ENCODE measurements around the gene GPNMB. TPM values are rescaled to one million over a fixed set of nuclear protein-coding genes. Genes with fewer than 3 reads are reported as not detected.
"Not testable (repeated sequence)": the region's sequence is repeated elsewhere in the genome, so short reads cannot be mapped to it uniquely, and the experiment has no call there.

Gene GPNMB
- total RNA-seq, 1 donor from 2014 or later = 93.6 TPM

DNA sequence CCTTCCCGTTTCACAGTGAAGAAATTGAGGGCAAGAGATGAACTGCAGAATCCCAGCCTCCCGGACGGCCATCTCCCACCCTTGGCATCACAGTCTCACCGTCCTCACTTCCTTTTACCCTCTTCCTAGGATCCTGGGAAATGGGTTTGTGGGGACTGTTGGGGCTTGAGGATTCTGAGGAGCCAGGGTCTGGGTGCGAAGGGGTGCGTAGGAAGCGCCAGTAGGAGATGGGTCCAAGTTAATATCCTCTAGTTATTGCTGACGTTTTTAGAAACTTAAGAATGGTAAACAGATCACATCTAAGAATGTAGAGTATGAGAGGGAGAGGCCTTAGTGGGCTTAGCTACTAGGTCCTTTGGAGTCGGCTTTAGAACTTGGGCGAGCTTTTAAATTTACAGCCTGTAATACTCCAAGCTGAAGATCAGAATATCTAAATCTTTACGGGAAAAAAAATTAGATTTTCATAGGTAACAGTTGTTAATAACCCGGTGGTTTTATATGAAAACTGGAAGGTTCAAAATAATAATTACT, 53.3 kb downstream of the GPNMB start:
- no peak for DNase-seq (ENCODE audit: low spot score)

DNA sequence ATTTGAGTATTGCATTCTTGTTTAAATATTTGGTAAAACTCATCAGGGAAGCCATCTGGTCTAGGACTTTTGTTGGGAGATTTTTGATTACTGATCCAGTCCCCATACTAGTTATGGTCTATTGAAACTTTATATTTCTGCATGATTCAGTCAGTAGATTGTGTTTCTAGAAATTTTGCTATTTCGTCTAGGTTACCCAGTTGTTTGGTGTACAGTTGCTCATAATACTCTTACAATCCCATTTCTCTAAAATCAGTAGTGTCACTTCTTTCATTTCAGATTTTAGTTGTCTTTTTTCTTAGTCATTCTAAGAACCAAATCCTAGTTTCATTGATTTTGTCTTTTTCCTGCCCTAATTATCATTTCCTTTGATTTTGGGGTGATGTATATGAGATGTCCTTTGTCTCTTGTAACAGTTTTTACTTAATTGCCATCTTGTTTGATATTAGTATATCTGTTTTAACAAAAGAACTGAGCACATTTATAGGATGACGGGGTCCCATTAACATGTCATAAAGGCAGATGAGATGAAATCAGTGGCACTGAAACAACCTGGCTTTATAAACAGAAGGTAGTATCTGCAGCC, 60.5 kb downstream of the GPNMB start:
- DNase-seq (ENCODE audit: low spot score) = no peak

GRCh38 chr7:23308754-23309153, 62.2 kb downstream of the GPNMB start:
- no peak for DNase-seq (ENCODE audit: low spot score)

DNA sequence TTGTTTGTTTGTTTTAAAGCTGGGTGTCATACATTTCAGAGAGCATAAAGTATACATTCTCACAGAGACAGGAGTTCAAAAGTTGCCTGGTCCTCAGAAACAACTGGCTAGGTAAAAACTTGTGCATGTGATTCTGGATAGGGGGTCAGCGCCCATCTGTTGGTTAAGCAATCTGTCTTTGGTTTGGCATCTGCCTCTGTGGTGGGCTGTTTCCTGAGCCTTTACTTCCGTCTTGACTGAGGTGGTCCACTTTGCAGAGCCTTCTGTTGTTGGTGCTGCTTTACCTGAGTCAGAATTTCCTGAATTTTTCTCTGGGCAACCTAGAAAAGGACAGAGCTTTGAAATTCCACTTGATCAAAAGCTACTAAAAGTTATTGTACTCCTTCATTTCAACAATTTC, 65.6 kb downstream of the GPNMB start:
- DNase-seq (ENCODE audit: low spot score) = not testable (repeated sequence)

- no peak for DNase-seq (ENCODE audit: low spot score)
These were observed 68.8 kb downstream of the GPNMB start for GRCh38 chr7:23315366-23315765.

Other genes starting within 250 kb of the GPNMB start
- gene HYCC1, start 232.6 kb upstream of the GPNMB start, total RNA-seq = 19.6 TPM
- 16.6 TPM for gene KLHL7, start 141.0 kb upstream of the GPNMB start, total RNA-seq
- gene NUP42, start 64.7 kb upstream of the GPNMB start, total RNA-seq = 41.7 TPM
- gene MALSU1, start 52.6 kb downstream of the GPNMB start, total RNA-seq = 46.6 TPM
- gene IGF2BP3, start 223.7 kb downstream of the GPNMB start, total RNA-seq = 0.78 TPM